ENCODE measurements around the gene ESRRB. TPM values are rescaled to one million over a fixed set of nuclear protein-coding genes. Genes with fewer than 3 reads are reported as not detected.

ESRRB gene
- total RNA-seq, 1 donor = under 0.01 TPM

- H3K4me2 ChIP-seq (ENCODE audit: insufficient read depth, low read length) = no peak overlapping the region
- no peaks in the 10 kb centered on the region for H4K20me1 ChIP-seq (ENCODE audit: insufficient read depth, low read length)
- H3K27ac ChIP-seq (ENCODE audit: low read depth, low read length) = no peak overlapping the region
- H3K27me3 ChIP-seq (ENCODE audit: insufficient read depth, low read length) = no peaks in the 10 kb centered on the region
- H3K79me2 ChIP-seq (ENCODE audit: insufficient read depth, low read length) = no peaks in the 10 kb centered on the region
- no peaks in the 10 kb centered on the region for H3K36me3 ChIP-seq (ENCODE audit: insufficient read depth, low read length)
- H3K9me3 ChIP-seq (ENCODE audit: low read depth, low read length) = no peaks in the 10 kb centered on the region
- no peak for TF ChIP-seq CTCF (IDR thresholded peaks at IDR 0.05; ENCODE audit: extremely low read depth, low read depth, low read length)
- H3K4me3 ChIP-seq (ENCODE audit: insufficient read depth, low read length) = no peak overlapping the region
- peaks cover 3% of the 10 kb centered on the region for H3K4me1 ChIP-seq (ENCODE audit: insufficient read depth, low read length)
- H2AFZ ChIP-seq (ENCODE audit: low read length) = no peak overlapping the region
- no peak for DNase-seq (ENCODE audit: insufficient read length, low spot score, missing footprints)
These were observed 126.3 kb downstream of the ESRRB start for GRCh38 chr14:76502219-76502618.

- Histone ChIP-seq H3K9me3 (ENCODE audit: low read depth, low read length) (no peaks in the 10 kb centered on the region), H3K4me2 (ENCODE audit: insufficient read depth, low read length) (no peak overlapping the region), H2AFZ (ENCODE audit: low read length) (no peak overlapping the region), H4K20me1 (ENCODE audit: insufficient read depth, low read length) (no peaks in the 10 kb centered on the region), H3K4me1 (ENCODE audit: insufficient read depth, low read length) (peaks cover 3% of the 10 kb centered on the region), H3K27ac (ENCODE audit: low read depth, low read length) (no peak overlapping the region), H3K4me3 (ENCODE audit: insufficient read depth, low read length) (no peak overlapping the region), H3K27me3 (ENCODE audit: insufficient read depth, low read length) (no peaks in the 10 kb centered on the region), H3K79me2 (ENCODE audit: insufficient read depth, low read length) (no peaks in the 10 kb centered on the region), H3K36me3 (ENCODE audit: insufficient read depth, low read length) (no peaks in the 10 kb centered on the region)
- no peak for DNase-seq (ENCODE audit: insufficient read length, low spot score, missing footprints)
- TF ChIP-seq CTCF (IDR thresholded peaks at IDR 0.05; ENCODE audit: extremely low read depth, low read depth, low read length) = no peak
These were observed 126.7 kb downstream of the ESRRB start for GRCh38 chr14:76502638-76503037.

DNA sequence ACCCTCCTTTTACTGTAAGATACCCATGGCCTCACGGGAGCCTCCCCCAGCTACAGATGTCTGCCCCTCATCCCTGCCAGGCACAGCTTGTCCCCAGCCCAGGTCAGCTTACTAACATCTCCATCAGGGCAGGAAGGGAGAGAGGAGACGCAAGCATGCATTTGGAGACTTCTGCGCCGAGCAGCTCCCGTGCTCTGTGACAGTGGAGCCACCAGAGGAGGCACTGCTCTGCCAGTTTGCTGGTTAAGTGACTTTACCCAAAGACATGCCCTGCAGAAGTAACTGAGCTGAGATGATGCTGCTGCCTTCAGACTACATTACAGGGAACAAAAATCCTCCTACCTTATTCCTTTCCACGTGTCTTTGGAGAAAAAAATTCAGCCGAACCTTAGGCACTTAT is 133.4 kb downstream of the ESRRB start:
- no peak overlapping the region for H3K4me3 ChIP-seq (ENCODE audit: insufficient read depth, low read length)
- H3K36me3 ChIP-seq (ENCODE audit: insufficient read depth, low read length) = no peaks in the 10 kb centered on the region
- H3K9me3 ChIP-seq (ENCODE audit: low read depth, low read length) = no peaks in the 10 kb centered on the region
- no peaks in the 10 kb centered on the region for H4K20me1 ChIP-seq (ENCODE audit: insufficient read depth, low read length)
- no peaks in the 10 kb centered on the region for H3K79me2 ChIP-seq (ENCODE audit: insufficient read depth, low read length)
- TF ChIP-seq CTCF (IDR thresholded peaks at IDR 0.05; ENCODE audit: extremely low read depth, low read depth, low read length) = no peak
- H3K4me2 ChIP-seq (ENCODE audit: insufficient read depth, low read length) = no peak overlapping the region
- no peak overlapping the region for H3K27ac ChIP-seq (ENCODE audit: low read depth, low read length)
- no peak overlapping the region for H2AFZ ChIP-seq (ENCODE audit: low read length)
- no peak for DNase-seq (ENCODE audit: insufficient read length, low spot score, missing footprints)
- H3K27me3 ChIP-seq (ENCODE audit: insufficient read depth, low read length) = no peaks in the 10 kb centered on the region
- H3K4me1 ChIP-seq (ENCODE audit: insufficient read depth, low read length) = no peaks in the 10 kb centered on the region

GRCh38 chr14:76510181-76510580 is 134.2 kb downstream of the ESRRB start:
- Histone ChIP-seq H3K27me3 (ENCODE audit: insufficient read depth, low read length) (no peaks in the 10 kb centered on the region), H4K20me1 (ENCODE audit: insufficient read depth, low read length) (no peaks in the 10 kb centered on the region), H3K4me2 (ENCODE audit: insufficient read depth, low read length) (no peak overlapping the region), H3K9me3 (ENCODE audit: low read depth, low read length) (no peaks in the 10 kb centered on the region), H3K4me3 (ENCODE audit: insufficient read depth, low read length) (no peak overlapping the region), H3K36me3 (ENCODE audit: insufficient read depth, low read length) (no peaks in the 10 kb centered on the region), H3K27ac (ENCODE audit: low read depth, low read length) (no peak overlapping the region), H3K79me2 (ENCODE audit: insufficient read depth, low read length) (no peaks in the 10 kb centered on the region), H3K4me1 (ENCODE audit: insufficient read depth, low read length) (no peaks in the 10 kb centered on the region), H2AFZ (ENCODE audit: low read length) (no peak overlapping the region)
- DNase-seq (ENCODE audit: insufficient read length, low spot score, missing footprints) = no peak
- no peak for TF ChIP-seq CTCF (IDR thresholded peaks at IDR 0.05; ENCODE audit: extremely low read depth, low read depth, low read length)
